Measurements from ENCODE around the gene TSR1. TPM values are rescaled to one million over a fixed set of nuclear protein-coding genes. Genes with fewer than 3 reads are reported as not detected.

TSR1 gene
- total RNA-seq, 1 donor from 2014 or later = 78.3 TPM

DNA sequence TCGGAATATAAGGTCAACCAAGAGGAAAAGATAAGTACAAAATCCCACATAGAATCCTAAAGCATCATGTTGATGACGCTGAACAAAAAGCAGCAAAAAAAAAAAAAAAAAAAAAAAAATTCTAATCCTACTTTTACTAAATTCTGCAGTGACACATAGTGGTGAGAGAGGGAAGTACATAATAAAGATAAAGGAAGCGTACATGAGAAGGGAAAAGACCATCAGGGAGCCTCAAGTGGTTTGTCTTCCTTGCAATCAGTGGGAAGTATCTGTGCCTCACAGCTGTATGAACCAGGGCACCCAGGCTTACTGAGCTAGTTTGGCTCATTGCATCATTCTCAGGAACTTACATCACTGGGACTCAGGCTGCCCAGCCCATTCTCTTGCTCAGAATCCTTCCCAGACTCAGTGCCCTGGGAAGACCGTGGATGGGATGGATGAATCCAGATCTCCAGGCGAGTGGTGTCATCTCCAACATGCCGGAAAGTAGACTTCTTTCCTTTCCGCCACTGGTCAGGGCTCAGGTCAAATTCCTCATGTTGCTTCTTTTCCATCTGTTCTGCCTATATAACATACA is 53.9 kb downstream of the TSR1 start:
- H3K36me3 Mint-ChIP-seq (ENCODE audit: low read depth) = peaks cover 66% of the 10 kb centered on the region
- H3K27me3 Mint-ChIP-seq (ENCODE audit: low read depth) = no peaks in the 10 kb centered on the region
- H3K4me1 Mint-ChIP-seq (ENCODE audit: low read depth) = peaks cover 45% of the 10 kb centered on the region
- intact Hi-C loops (cut with micrococcal nuclease) = loop anchor here (1.0 to 2.0 kb wide), 2 partner anchors 16 to 228 kb away; partner anchors contain the start of gene HIC1
- DNase-seq (ENCODE audit: low spot score) = no peak
- no peaks in the 10 kb centered on the region for H3K9me3 Mint-ChIP-seq
- H3K27ac Mint-ChIP-seq = peak overlapping the region; percentile 65
- no peak overlapping the region for H3K4me3 Mint-ChIP-seq (ENCODE audit: low read depth)

GRCh38 chr17:2279707-2280106 is 56.5 kb downstream of the TSR1 start:
- intact Hi-C loops (cut with micrococcal nuclease) = no loop called here
- H3K4me1 Mint-ChIP-seq (ENCODE audit: low read depth) = peaks cover 62% of the 10 kb centered on the region

DNA sequence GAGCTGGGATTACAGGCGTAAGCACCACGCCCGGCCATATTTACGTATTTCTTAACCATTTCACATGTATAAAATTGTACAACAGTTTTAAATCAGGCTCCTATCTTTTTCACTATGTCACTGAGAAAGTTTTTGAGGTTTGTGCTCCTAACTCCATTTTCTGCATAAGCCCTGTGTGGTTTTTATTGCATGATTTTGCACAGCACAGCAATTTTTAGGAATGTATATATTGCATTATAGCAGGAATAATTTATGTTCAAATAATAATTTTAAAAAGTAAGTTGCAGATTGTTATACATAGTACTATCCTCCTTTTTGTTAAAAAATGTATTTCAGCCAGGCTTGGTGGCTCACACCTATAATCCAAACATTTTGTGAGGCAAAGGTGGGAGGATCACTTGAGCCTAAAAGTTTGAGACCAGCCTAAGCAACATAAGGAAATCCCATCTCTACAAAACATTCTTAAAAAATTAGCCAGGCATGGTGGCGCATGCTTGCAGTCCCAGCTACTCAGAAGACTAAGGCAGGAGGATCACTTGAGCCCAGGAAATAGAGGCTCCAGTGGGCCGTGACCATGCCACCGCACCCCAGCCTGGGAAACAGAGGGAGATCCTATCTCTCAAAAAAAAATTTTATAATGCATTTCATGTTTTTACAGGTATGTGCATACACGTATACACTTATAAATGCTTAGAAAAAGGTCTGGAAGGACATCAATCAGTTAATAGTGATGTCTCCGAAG is 58.7 kb downstream of the TSR1 start:
- no peaks in the 10 kb centered on the region for H3K9me3 Mint-ChIP-seq
- no peak for DNase-seq (ENCODE audit: low spot score)
- no peaks in the 10 kb centered on the region for H3K27me3 Mint-ChIP-seq (ENCODE audit: low read depth)
- H3K4me3 Mint-ChIP-seq (ENCODE audit: low read depth) = no peak overlapping the region
- H3K4me1 Mint-ChIP-seq (ENCODE audit: low read depth) = peaks cover 64% of the 10 kb centered on the region
- no peak overlapping the region for H3K27ac Mint-ChIP-seq
- intact Hi-C loops (cut with micrococcal nuclease) = no loop called here
- peaks cover 60% of the 10 kb centered on the region for H3K36me3 Mint-ChIP-seq (ENCODE audit: low read depth)

More at GRCh38 chr17:2279707-2280106, 56.5 kb downstream of the TSR1 start:
- peaks cover 65% of the 10 kb centered on the region for H3K36me3 Mint-ChIP-seq (ENCODE audit: low read depth)
- H3K27ac Mint-ChIP-seq = peak overlapping the region; percentile 50
- DNase-seq (ENCODE audit: low spot score) = no peak
- peak overlapping the region; percentile 22 for H3K4me3 Mint-ChIP-seq (ENCODE audit: low read depth)
- H3K9me3 Mint-ChIP-seq = no peaks in the 10 kb centered on the region
- H3K27me3 Mint-ChIP-seq (ENCODE audit: low read depth) = no peaks in the 10 kb centered on the region

DNA sequence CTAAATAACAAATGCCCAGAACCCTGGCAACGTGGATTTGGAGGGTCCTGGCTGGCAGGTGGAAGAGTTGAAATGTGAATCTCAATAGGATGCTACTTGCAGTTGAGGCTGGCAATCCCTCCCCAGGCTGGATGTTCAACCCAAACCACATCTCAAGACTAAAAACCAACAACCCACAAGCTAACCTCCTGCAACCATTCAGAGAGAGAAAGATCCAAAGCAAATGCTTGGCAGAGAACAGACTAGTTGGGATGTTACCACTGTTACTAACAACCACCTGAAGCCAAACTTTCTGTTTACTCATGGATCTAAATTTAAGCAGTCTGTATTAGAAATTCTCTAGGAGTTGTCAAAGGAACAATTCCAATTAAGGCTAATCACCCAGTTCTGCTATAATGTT is 60.5 kb downstream of the TSR1 start:
- Mint-ChIP-seq H3K36me3 (ENCODE audit: low read depth) (peaks cover 53% of the 10 kb centered on the region), H3K4me3 (ENCODE audit: low read depth) (peak overlapping the region; percentile 18), H3K27ac (peak overlapping the region; percentile 81), H3K4me1 (ENCODE audit: low read depth) (peaks cover 58% of the 10 kb centered on the region), H3K9me3 (no peaks in the 10 kb centered on the region), H3K27me3 (ENCODE audit: low read depth) (no peaks in the 10 kb centered on the region)
- no peak for DNase-seq (ENCODE audit: low spot score)
- intact Hi-C loops (cut with micrococcal nuclease) = loop anchor here (1.0 kb wide), 1 partner anchor 9 kb away; no protein-coding TSS in a partner anchor

DNA sequence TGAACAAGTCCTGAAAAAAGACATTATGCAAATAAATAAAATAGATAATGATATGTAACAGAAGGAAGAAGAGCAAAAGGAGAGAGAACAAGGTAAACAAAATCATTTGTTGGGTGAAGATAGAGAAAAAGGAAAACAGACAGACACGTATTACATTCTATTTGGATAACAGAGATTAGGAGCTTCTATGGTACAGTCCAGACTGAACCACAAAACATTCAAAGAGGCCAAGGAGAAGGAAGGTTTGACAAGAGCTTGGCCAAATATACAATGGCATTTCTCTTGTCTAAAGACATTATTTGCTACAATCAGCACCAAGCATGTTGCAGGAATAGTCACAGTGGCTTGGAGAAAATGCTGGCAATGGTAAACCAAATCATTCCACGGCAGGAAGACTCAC is 61.8 kb downstream of the TSR1 start:
- peaks cover 57% of the 10 kb centered on the region for H3K36me3 Mint-ChIP-seq (ENCODE audit: low read depth)
- no peaks in the 10 kb centered on the region for H3K27me3 Mint-ChIP-seq (ENCODE audit: low read depth)
- intact Hi-C loops (cut with micrococcal nuclease) = no loop called here
- peaks cover 65% of the 10 kb centered on the region for H3K4me1 Mint-ChIP-seq (ENCODE audit: low read depth)
- no peaks in the 10 kb centered on the region for H3K9me3 Mint-ChIP-seq
- H3K27ac Mint-ChIP-seq = peak overlapping the region; percentile 23
- H3K4me3 Mint-ChIP-seq (ENCODE audit: low read depth) = no peak overlapping the region
- DNase-seq (ENCODE audit: low spot score) = no peak

Other genes starting within 250 kb of the TSR1 start
- gene SMG6, start 32.7 kb downstream of the TSR1 start, total RNA-seq = 33.5 and 43.0 TPM in 2 replicates
- 17.3 and 18.4 TPM in 2 replicates for gene SRR, start 32.5 kb downstream of the TSR1 start, total RNA-seq
- 50.6 and 55.4 TPM in 2 replicates for gene SGSM2, start 1.0 kb upstream of the TSR1 start, total RNA-seq
- 28.1 and 30.4 TPM in 2 replicates for gene MNT, start 64.6 kb upstream of the TSR1 start, total RNA-seq
- gene METTL16, start 175.4 kb upstream of the TSR1 start, total RNA-seq = 49.1 and 49.2 TPM in 2 replicates